Prostate gland (tissue), 2 donors: ENCODE data around the gene BABAM2.

Experiments used
- CTCF ChIP-seq, 4 experiments: fragments of 200-600 bp in 2 of 4; fragments of 450-650 bp in 2 of 4; sonication (generic) in 2 of 4; IDR thresholded peaks; 1 replicate in 3 of 4; 2 replicates in 1 of 4; pipeline ENCODE4 v1.5.1; 2016 to 2019; ENCODE audit warnings: antibody characterized with exemption in 4 of 4, mild to moderate bottlenecking in 2 of 4, moderate library complexity in 2 of 4
- POLR2A ChIP-seq: fragments of 450-650 bp; IDR thresholded peaks from one replicate; pipeline ENCODE4 v1.6.1; 2016; ENCODE audit warnings: antibody characterized with exemption, mild to moderate bottlenecking
- POLR2AphosphoS5 ChIP-seq: sonication (generic); formaldehyde crosslinking; IDR thresholded peaks from one replicate; pipeline ENCODE4 v1.6.1; 2017; ENCODE audit warnings: antibody characterized with exemption

- TF ChIP-seq CTCF (IDR thresholded peaks at IDR 0.05) = no peak
- TF ChIP-seq POLR2A = no peak
- no peak for TF ChIP-seq POLR2AphosphoS5
Measured at GRCh38 chr2:28271231-28271918, 380.8 kb downstream of the BABAM2 start.
